Hepatocyte (in vitro differentiated cells): Measurements from ENCODE around the gene KDM6A.

Source experiments
- EZH2 ChIP-seq: fragments of 200-600 bp; sonication (generic); IDR thresholded peaks from 2 replicates; pipeline ENCODE4 v1.6.1; 2016; ENCODE audit warnings: antibody characterized with exemption, mild to moderate bottlenecking, borderline replicate concordance
- EZH2phosphoT487 ChIP-seq: fragments of 200-600 bp; sonication (generic); IDR thresholded peaks from one replicate; pipeline ENCODE4 v1.6.1; 2018; ENCODE audit warnings: antibody characterized with exemption, mild to moderate bottlenecking, low read depth, moderate library complexity; ENCODE audit not compliant: unreplicated experiment, severe bottlenecking
- TF ChIP-seq, protein P1 (sequence below): fragments of 200-600 bp; sonication (generic); IDR thresholded peaks from 2 replicates; pipeline ENCODE4 v1.5.1; 2016; ENCODE audit warnings: antibody characterized with exemption, mild to moderate bottlenecking; ENCODE audit not compliant: poor library complexity

DNA sequence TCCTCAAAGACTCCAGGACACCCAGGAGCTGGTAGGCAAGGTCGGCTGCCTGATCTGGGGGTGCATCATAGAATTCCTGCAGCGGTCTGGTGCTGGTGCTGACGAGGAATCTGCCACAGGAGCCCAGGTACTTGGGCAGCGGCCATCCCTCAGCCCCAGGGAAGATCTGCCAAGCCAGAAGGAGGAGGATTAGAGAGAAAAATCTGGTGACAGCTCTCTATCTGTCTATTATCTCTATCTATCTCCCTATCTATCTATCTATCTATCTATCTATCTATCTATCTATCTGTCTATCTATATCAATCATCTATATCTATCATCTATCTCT, 281.0 kb downstream of the KDM6A start:
- TF ChIP-seq, protein P1, sequence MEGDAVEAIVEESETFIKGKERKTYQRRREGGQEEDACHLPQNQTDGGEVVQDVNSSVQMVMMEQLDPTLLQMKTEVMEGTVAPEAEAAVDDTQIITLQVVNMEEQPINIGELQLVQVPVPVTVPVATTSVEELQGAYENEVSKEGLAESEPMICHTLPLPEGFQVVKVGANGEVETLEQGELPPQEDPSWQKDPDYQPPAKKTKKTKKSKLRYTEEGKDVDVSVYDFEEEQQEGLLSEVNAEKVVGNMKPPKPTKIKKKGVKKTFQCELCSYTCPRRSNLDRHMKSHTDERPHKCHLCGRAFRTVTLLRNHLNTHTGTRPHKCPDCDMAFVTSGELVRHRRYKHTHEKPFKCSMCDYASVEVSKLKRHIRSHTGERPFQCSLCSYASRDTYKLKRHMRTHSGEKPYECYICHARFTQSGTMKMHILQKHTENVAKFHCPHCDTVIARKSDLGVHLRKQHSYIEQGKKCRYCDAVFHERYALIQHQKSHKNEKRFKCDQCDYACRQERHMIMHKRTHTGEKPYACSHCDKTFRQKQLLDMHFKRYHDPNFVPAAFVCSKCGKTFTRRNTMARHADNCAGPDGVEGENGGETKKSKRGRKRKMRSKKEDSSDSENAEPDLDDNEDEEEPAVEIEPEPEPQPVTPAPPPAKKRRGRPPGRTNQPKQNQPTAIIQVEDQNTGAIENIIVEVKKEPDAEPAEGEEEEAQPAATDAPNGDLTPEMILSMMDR, result no peak
- TF ChIP-seq EZH2 (no peak), EZH2phosphoT487 (no peak)
